ENCODE data around the gene CRELD2.

- TF ChIP-seq SIN3A (IDR thresholded peaks at IDR 0.05; ENCODE audit: borderline replicate concordance, insufficient read depth, low read length) (no peak), POLR2AphosphoS5 (IDR thresholded peaks at IDR 0.05; ENCODE audit: low read depth, low read length) (no peak), REST (IDR thresholded peaks at IDR 0.05; ENCODE audit: insufficient read depth in 1 of 2, low read depth in 2 of 2, low read length in 2 of 2) (no peak), FOXP2 (optimal IDR thresholded peaks at IDR 0.05; ENCODE audit: borderline replicate concordance, extremely low read depth, extremely low read length, insufficient read depth) (no peak), TAF1 (IDR thresholded peaks at IDR 0.05; ENCODE audit: borderline replicate concordance, insufficient read depth, low read length) (no peak)
Measured at GRCh38 chr22:49927483-49928184, 9.2 kb downstream of the CRELD2 start.

Data from PFSK-1 (cell line).